ENCODE measurements around the gene SNX22. TPM values are rescaled to one million over a fixed set of nuclear protein-coding genes. Genes with fewer than 3 reads are reported as not detected.
"Not testable (repeated sequence)": the region's sequence is repeated elsewhere in the genome, so short reads cannot be mapped to it uniquely, and the experiment has no call there.

Gene SNX22
- total and polyA plus RNA-seq, 4 donors = 0.36 to 0.90 (median 0.38) TPM

DNA sequence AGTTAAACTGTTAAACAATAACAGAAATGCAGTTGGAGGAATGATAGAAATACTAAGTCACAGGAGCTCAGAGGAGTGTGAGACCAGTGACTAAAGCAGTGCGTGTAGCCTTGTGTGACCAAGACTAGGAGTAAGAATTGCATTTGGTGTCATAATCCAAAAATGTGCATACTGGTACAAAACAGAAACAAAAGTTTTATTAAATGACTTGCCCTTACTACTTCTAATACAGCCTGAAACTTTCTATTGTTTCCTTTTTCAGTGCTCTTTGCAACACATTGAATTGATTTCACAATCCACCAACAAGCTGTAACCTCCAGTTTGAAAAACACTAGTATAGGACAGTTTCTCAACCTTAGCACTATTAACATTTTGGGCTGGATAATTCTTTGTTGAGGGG is 38.6 kb upstream of the SNX22 start:
- Histone ChIP-seq H3K9me3 (ENCODE audit: control insufficient read depth, low read length) (no peaks in the 10 kb centered on the region), H3K36me3 (ENCODE audit: control insufficient read depth in 1 of 2, insufficient read depth in 2 of 2, low read length in 1 of 2) (peaks cover 2 to 5% of the 10 kb centered on the region in 2 donors), H3K27ac (ENCODE audit: low read depth in 1 of 2, low read length in 2 of 2) (no peak overlapping the region), H3K4me1 (ENCODE audit: control insufficient read depth in 1 of 2, insufficient read depth in 2 of 2, low read length in 2 of 2) (peaks cover 0 to 2% of the 10 kb centered on the region in 2 donors), H3K4me3 (ENCODE audit: low read length in 2 of 2) (no peak overlapping the region), H3K27me3 (ENCODE audit: control insufficient read depth in 1 of 2, insufficient read depth in 2 of 2, low read length in 1 of 2) (no peaks in the 10 kb centered on the region)
- 90 to 91% methylated on average over 1 of the region's 1 CpG for WGBS, 2 donors
- intact Hi-C loops (cut with DNase I) = no loop called here
- no peak for DNase-seq
- ATAC-seq (ENCODE audit: low FRiP score) = no peak

GRCh38 chr15:64117759-64118487 is 33.6 kb upstream of the SNX22 start:
- peaks cover 6 to 10% of the 10 kb centered on the region in 2 donors for H3K36me3 ChIP-seq (ENCODE audit: control insufficient read depth in 1 of 2, insufficient read depth in 2 of 2, low read length in 1 of 2)
- H3K4me3 ChIP-seq (ENCODE audit: low read length in 2 of 2) = no peak overlapping the region
- H3K4me1 ChIP-seq (ENCODE audit: control insufficient read depth in 1 of 2, insufficient read depth in 2 of 2, low read length in 2 of 2) = no peaks in the 10 kb centered on the region
- DNase-seq = no peak
- no peak overlapping the region for H3K27ac ChIP-seq (ENCODE audit: low read depth in 1 of 2, low read length in 2 of 2)
- H3K27me3 ChIP-seq (ENCODE audit: control insufficient read depth in 1 of 2, insufficient read depth in 2 of 2, low read length in 1 of 2) = no peaks in the 10 kb centered on the region
- H3K9me3 ChIP-seq (ENCODE audit: control insufficient read depth, low read length) = no peaks in the 10 kb centered on the region
- 91 to 94% methylated on average over 5 of the region's 5 CpGs for WGBS, 2 donors
- ATAC-seq (ENCODE audit: low FRiP score) = no peak
- intact Hi-C loops (cut with DNase I) = no loop called here

GRCh38 chr15:64120322-64120721 is 31.2 kb upstream of the SNX22 start:
- intact Hi-C loops (cut with DNase I); H3K4me1 ChIP-seq (ENCODE audit: control insufficient read depth in 1 of 2, insufficient read depth in 2 of 2, low read length in 2 of 2); H3K4me3 ChIP-seq (ENCODE audit: low read length in 2 of 2); H3K27ac ChIP-seq (ENCODE audit: low read depth in 1 of 2, low read length in 2 of 2); ATAC-seq (ENCODE audit: low FRiP score); H3K9me3 ChIP-seq (ENCODE audit: control insufficient read depth, low read length); DNase-seq; H3K27me3 ChIP-seq (ENCODE audit: control insufficient read depth in 1 of 2, insufficient read depth in 2 of 2, low read length in 1 of 2); H3K36me3 ChIP-seq (ENCODE audit: control insufficient read depth in 1 of 2, insufficient read depth in 2 of 2, low read length in 1 of 2): not testable (repeated sequence)
- WGBS, 2 donors = 94 to 98% methylated on average over 2 of the region's 2 CpGs

GRCh38 chr15:64121614-64122013 is 29.9 kb upstream of the SNX22 start:
- DNase-seq (no peak), ATAC-seq (ENCODE audit: low FRiP score) (no peak)
- H3K4me3 ChIP-seq (ENCODE audit: low read length in 2 of 2) = no peak overlapping the region
- no peak overlapping the region for H3K27ac ChIP-seq (ENCODE audit: low read depth in 1 of 2, low read length in 2 of 2)
- H3K4me1 ChIP-seq (ENCODE audit: control insufficient read depth in 1 of 2, insufficient read depth in 2 of 2, low read length in 2 of 2) = no peaks in the 10 kb centered on the region
- peaks cover 8 to 9% of the 10 kb centered on the region in 2 donors for H3K36me3 ChIP-seq (ENCODE audit: control insufficient read depth in 1 of 2, insufficient read depth in 2 of 2, low read length in 1 of 2)
- no peaks in the 10 kb centered on the region for H3K27me3 ChIP-seq (ENCODE audit: control insufficient read depth in 1 of 2, insufficient read depth in 2 of 2, low read length in 1 of 2)
- H3K9me3 ChIP-seq (ENCODE audit: control insufficient read depth, low read length) = no peaks in the 10 kb centered on the region
- WGBS, 2 donors = 81 to 86% methylated on average over 4 of the region's 4 CpGs
- intact Hi-C loops (cut with DNase I) = no loop called here

DNA sequence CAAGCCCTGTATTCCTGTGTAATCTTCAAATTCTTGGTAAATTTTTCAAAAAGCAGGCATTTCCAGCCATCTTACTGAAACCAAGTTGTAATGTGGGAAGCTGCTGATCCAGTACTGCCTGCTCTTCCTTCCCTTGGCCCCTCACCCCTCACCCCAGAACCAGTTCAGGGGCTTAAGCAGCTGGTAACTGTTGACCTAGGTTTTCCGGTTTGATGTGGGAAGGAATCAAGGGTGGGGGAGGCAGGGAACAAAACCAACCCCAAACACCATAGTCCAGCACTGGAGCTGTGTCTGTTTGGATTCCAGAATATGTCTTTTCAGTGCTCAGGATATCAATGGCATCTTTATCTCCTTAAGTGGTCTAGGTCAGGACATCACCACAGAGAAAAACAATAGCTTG is 29.1 kb upstream of the SNX22 start:
- intact Hi-C loops (cut with DNase I) = no loop called here
- no peak overlapping the region for H3K27ac ChIP-seq (ENCODE audit: low read depth in 1 of 2, low read length in 2 of 2)

GRCh38 chr15:64122936-64123351 is 28.6 kb upstream of the SNX22 start:
- Histone ChIP-seq H3K27me3 (ENCODE audit: control insufficient read depth in 1 of 2, insufficient read depth in 2 of 2, low read length in 1 of 2) (no peaks in the 10 kb centered on the region), H3K4me1 (ENCODE audit: control insufficient read depth in 1 of 2, insufficient read depth in 2 of 2, low read length in 2 of 2) (no peaks in the 10 kb centered on the region), H3K4me3 (ENCODE audit: low read length in 2 of 2) (no peak overlapping the region), H3K36me3 (ENCODE audit: control insufficient read depth in 1 of 2, insufficient read depth in 2 of 2, low read length in 1 of 2) (peaks cover 8 to 14% of the 10 kb centered on the region in 2 donors), H3K9me3 (ENCODE audit: control insufficient read depth, low read length) (no peaks in the 10 kb centered on the region), H3K27ac (ENCODE audit: low read depth in 1 of 2, low read length in 2 of 2) (no peak overlapping the region)
- DNase-seq (no peak), ATAC-seq (ENCODE audit: low FRiP score) (no peak)
- intact Hi-C loops (cut with DNase I) = no loop called here
- 90 to 92% methylated on average over 3 of the region's 3 CpGs for WGBS, 2 donors

More for the DNA sequence above, 29.1 kb upstream of the SNX22 start:
- Histone ChIP-seq H3K36me3 (ENCODE audit: control insufficient read depth in 1 of 2, insufficient read depth in 2 of 2, low read length in 1 of 2) (peaks cover 8 to 11% of the 10 kb centered on the region in 2 donors), H3K4me3 (ENCODE audit: low read length in 2 of 2) (no peak overlapping the region), H3K27me3 (ENCODE audit: control insufficient read depth in 1 of 2, insufficient read depth in 2 of 2, low read length in 1 of 2) (no peaks in the 10 kb centered on the region), H3K4me1 (ENCODE audit: control insufficient read depth in 1 of 2, insufficient read depth in 2 of 2, low read length in 2 of 2) (no peaks in the 10 kb centered on the region), H3K9me3 (ENCODE audit: control insufficient read depth, low read length) (no peaks in the 10 kb centered on the region)
- DNase-seq = no peak
- WGBS, 2 donors = 70 to 79% methylated on average over 1 of the region's 1 CpG
- ATAC-seq (ENCODE audit: low FRiP score) = no peak

- Histone ChIP-seq H3K4me1 (ENCODE audit: control insufficient read depth in 1 of 2, insufficient read depth in 2 of 2, low read length in 2 of 2) (no peaks in the 10 kb centered on the region), H3K36me3 (ENCODE audit: control insufficient read depth in 1 of 2, insufficient read depth in 2 of 2, low read length in 1 of 2) (peaks cover 9 to 15% of the 10 kb centered on the region in 2 donors), H3K9me3 (ENCODE audit: control insufficient read depth, low read length) (no peaks in the 10 kb centered on the region), H3K4me3 (ENCODE audit: low read length in 2 of 2) (no peak overlapping the region), H3K27ac (ENCODE audit: low read depth in 1 of 2, low read length in 2 of 2) (no peak overlapping the region), H3K27me3 (ENCODE audit: control insufficient read depth in 1 of 2, insufficient read depth in 2 of 2, low read length in 1 of 2) (no peaks in the 10 kb centered on the region)
- DNase-seq (no peak), ATAC-seq (ENCODE audit: low FRiP score) (no peak)
- intact Hi-C loops (cut with DNase I) = no loop called here
- WGBS, 2 donors = 79 to 81% methylated on average over 3 of the region's 3 CpGs
These were observed 25.6 kb upstream of the SNX22 start for GRCh38 chr15:64125978-64126377.

GRCh38 chr15:64127521-64128270 is 23.8 kb upstream of the SNX22 start:
- DNase-seq = no peak
- H3K4me3 ChIP-seq (ENCODE audit: low read length in 2 of 2) = no peak overlapping the region
- no peak for ATAC-seq (ENCODE audit: low FRiP score)
- intact Hi-C loops (cut with DNase I) = no loop called here
- H3K27me3 ChIP-seq (ENCODE audit: control insufficient read depth in 1 of 2, insufficient read depth in 2 of 2, low read length in 1 of 2) = no peaks in the 10 kb centered on the region
- peaks cover 11 to 23% of the 10 kb centered on the region in 2 donors for H3K36me3 ChIP-seq (ENCODE audit: control insufficient read depth in 1 of 2, insufficient read depth in 2 of 2, low read length in 1 of 2)
- H3K27ac ChIP-seq (ENCODE audit: low read depth in 1 of 2, low read length in 2 of 2) = no peak overlapping the region
- no peaks in the 10 kb centered on the region for H3K4me1 ChIP-seq (ENCODE audit: control insufficient read depth in 1 of 2, insufficient read depth in 2 of 2, low read length in 2 of 2)
- no peaks in the 10 kb centered on the region for H3K9me3 ChIP-seq (ENCODE audit: control insufficient read depth, low read length)
- 70 to 75% methylated on average over 6 of the region's 6 CpGs for WGBS, 2 donors

GRCh38 chr15:64130159-64130558 is 21.4 kb upstream of the SNX22 start:
- Histone ChIP-seq H3K27ac (ENCODE audit: low read depth in 1 of 2, low read length in 2 of 2) (no peak overlapping the region), H3K4me3 (ENCODE audit: low read length in 2 of 2) (no peak overlapping the region), H3K27me3 (ENCODE audit: control insufficient read depth in 1 of 2, insufficient read depth in 2 of 2, low read length in 1 of 2) (no peaks in the 10 kb centered on the region), H3K4me1 (ENCODE audit: control insufficient read depth in 1 of 2, insufficient read depth in 2 of 2, low read length in 2 of 2) (no peaks in the 10 kb centered on the region), H3K9me3 (ENCODE audit: control insufficient read depth, low read length) (no peaks in the 10 kb centered on the region), H3K36me3 (ENCODE audit: control insufficient read depth in 1 of 2, insufficient read depth in 2 of 2, low read length in 1 of 2) (peaks cover 6 to 26% of the 10 kb centered on the region in 2 donors)
- ATAC-seq (ENCODE audit: low FRiP score) (no peak), DNase-seq (no peak)
- WGBS, 2 donors = 94% methylated on average over 3 of the region's 3 CpGs
- intact Hi-C loops (cut with DNase I) = no loop called here

Data from aorta (tissue), 5 donors.